Measurements from ENCODE around the gene LBHD2.

GRCh38 chr14:103129301-103130016 lies 45.4 kb downstream of the LBHD2 start:
- no peak for TF ChIP-seq REST (IDR thresholded peaks at IDR 0.05)
- TF ChIP-seq NR2F2 (IDR thresholded peaks at IDR 0.05): no peak
- no peak for TF ChIP-seq FOXA1 (IDR thresholded peaks at IDR 0.05)
- TF ChIP-seq CTCF (IDR thresholded peaks at IDR 0.05; ENCODE audit: low read depth, low read length, missing input control): no peak
